GM18951 (cell line): ENCODE results near the gene CSMD2.

Source experiments
- POLR2A ChIP-seq: IDR thresholded peaks from 4 replicates; pipeline ENCODE4 v1.6.1; 2011; ENCODE audit warnings: mild to moderate bottlenecking; ENCODE audit not compliant: insufficient read length, insufficient read depth; ENCODE audit errors: extremely low read depth
- in situ Hi-C: fragments of 300-500 bp; cut with MboI; formaldehyde crosslinking; loops from one replicate; pipeline ENCODE4 v1.12.0; 2022; ENCODE audit warnings: low sequenced_read_pairs, mixed read lengths, inconsistent platforms; ENCODE audit not compliant: unreplicated experiment

Gene CSMD2

DNA sequence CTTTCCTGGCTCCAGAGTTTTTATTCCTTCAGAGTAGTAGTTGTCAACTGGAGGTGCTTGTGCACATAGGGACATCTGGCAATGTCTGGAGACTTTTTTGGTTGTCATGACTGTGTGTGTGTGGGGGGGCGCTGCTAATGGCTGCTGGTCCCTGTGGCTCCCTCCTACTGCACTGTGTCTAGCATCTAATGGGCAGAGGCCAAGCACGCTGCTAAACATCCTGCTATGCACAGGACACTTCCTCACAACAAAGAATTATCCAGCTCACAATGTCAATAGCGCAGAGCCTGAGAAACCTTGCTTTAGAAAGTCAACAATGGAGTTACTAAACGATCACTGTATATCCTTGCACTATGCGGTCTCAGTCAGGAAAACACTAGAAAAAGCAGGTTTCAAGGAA is 320.9 kb downstream of the CSMD2 start:
- TF ChIP-seq POLR2A, result no peak
- in situ Hi-C loops, result no loop called here

DNA sequence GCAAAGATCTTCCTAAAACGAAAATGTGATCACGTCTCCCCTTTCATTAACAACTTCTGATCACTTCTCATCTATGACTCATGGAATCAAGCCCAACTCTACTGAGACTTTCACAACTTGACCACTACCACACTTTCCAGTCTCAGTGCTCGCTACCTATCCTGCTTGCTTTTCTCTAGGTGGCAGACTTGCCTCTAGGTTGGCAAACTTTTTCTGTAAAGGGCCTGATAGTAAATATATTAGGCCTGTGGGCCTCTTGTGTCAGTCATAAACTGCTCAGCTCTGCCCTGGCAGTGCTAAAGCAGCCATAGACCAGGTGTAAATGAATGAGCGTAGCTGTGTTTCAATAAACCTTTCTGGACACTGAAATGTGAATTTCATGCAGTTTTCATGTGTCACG is 322.7 kb downstream of the CSMD2 start:
- in situ Hi-C loops, result no loop called here
- TF ChIP-seq POLR2A, result no peak

DNA sequence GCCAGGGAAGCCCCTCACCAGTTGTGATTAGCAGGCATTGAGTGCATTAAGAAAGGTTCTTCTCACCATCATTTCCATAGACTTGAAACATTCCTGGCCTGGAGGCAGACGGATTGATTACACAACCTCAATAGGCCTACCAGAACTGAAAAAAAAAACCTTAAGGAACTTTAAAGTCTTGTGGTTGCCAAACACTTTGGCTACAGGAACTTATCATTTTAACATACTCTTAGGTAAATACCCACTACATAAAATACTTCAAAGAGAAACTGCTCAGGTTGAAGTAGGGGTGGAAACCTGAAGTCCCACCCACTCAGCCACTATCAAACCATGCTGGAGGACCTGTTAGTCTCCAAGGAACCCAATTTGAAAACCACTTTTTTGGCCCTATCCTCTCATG is 323.5 kb downstream of the CSMD2 start:
- in situ Hi-C loops, result no loop called here
- no peak for TF ChIP-seq POLR2A

DNA sequence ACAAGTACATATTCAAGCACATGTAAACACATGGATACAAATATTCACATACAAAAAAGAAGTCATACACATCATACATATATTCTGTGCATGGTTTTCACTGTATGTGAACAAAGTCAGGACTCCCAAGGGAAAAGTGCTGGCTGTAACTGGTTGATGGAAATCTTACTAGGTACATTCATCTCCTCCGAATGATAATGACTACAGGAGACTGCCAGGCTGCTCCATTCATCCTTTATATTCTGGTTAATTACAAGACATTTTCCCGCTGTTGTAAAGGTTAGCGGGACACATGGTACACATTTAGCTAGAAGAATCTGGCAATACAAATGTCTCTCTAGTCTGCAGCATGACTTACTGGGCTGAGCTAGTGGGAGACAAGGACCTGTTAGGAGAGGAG is 327.4 kb downstream of the CSMD2 start:
- in situ Hi-C loops, result no loop called here
- TF ChIP-seq POLR2A, result no peak

DNA sequence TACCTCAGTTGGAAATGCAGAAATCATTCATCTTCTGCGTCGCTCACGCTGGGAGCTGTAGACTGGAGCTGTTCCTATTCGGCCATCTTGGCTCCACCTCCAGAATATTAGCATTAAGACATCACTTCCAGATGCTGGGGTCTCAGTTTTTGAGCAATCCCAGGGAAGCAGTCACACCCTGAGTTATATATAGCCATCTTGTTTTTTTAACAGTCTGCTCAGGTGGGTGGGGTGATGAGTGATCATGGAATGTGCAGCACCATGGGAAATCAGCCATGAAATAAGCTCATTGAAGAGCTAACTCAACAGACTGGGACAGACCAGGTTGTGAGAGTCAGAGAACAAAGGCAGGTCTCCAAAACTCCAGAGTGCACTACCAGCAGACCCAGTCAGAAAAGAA is 328.1 kb downstream of the CSMD2 start:
- TF ChIP-seq POLR2A, result no peak
- in situ Hi-C loops, result no loop called here

DNA sequence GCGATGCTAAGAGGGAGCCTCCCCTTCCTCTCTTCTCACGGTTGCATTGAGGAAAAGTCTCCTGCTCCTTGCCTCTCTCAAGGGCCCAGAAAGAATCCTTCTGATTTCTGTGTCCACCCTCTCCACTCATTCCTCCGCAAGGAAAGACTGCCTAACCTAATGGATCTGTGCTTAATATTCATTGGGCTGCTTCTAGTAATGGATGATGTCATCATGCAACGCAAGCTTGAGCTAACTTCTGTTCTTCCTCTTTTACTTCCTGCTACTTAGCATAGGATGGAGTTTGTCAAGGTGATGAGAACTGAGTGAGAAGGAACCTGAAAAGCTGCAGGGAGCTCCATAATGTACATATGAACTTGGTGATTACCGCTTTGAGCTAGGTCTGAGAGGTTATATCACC is 336.4 kb downstream of the CSMD2 start:
- TF ChIP-seq POLR2A, result no peak
- in situ Hi-C loops, result no loop called here

DNA sequence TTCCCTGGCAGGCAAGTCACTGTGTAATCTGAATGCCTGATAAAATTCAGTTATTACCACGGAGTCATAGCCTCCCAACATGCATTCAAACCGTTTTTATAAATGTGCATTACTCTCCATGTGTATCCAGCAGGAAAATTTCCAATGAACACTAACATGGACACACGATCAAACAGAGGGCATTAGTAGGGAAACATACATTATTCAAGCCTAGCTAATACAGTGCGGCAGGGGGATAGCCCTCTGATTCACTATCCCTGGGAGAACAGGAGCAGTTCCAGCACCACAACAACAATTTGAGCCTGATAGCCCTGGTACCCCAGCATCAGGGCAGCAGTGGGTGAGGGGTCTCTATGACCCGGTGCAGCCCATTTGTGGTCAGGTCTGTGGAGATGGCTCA is 337.0 kb downstream of the CSMD2 start:
- in situ Hi-C loops, result no loop called here
- TF ChIP-seq POLR2A, result no peak

DNA sequence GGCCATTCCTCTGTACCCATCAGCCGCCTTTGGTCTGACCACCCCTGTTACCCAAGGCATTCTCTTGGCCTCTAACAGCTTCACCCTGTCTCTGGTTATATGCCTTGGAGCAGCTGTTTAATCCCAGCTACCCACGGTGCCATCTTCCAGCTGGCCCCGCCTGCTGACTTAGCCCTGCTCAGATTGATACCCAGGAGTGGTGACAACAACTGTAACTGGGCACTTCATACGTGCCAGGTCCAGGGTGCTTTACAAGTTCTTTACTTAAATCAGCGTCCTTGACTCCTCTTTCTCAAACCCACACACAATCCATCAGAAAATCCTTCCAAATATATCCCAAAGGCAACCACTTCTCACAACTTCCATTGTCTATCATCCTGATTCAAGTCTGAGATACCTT is 338.3 kb downstream of the CSMD2 start:
- no peak for TF ChIP-seq POLR2A
- in situ Hi-C loops, result no loop called here

DNA sequence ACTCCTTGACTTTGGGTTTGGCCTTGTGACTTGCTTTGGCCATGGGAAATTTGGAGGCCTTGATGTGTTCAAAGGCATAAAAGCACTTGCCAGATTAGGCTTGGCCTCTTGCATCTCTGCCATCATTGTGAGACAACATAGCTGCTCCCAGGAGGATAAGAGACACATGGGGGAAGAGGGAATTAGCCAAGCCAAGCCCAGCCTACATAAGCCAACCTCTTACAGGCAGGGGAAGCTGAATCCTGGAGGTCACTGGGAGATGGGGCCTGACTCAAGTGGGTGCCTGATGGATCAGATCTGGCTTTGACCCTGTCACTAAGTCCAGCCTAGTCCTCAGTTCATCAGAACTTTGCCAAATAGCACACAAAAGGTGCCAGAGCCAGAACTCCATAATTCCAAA is 338.7 kb downstream of the CSMD2 start:
- in situ Hi-C loops, result no loop called here
- TF ChIP-seq POLR2A, result no peak

DNA sequence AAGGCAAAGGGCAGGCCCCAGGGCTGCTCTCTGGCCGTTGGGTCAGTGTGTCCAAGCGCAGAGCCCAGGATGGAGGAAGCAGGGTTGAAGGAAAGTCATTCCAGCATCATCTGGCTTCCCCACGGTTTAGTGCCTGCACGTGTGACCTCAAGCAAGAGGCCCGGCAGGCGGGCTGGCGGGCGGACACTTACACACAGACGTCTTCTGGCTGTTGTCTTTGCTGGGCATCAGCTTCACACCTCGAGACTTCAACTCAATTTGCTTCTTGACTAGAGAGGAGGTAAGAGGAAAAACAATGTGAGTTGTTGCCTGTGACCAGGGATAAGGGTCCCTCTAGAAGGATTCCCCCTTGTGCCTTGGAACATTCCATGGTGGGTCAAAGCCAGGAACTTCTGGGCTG is 339.5 kb downstream of the CSMD2 start:
- in situ Hi-C loops, result no loop called here
- TF ChIP-seq POLR2A, result no peak

DNA sequence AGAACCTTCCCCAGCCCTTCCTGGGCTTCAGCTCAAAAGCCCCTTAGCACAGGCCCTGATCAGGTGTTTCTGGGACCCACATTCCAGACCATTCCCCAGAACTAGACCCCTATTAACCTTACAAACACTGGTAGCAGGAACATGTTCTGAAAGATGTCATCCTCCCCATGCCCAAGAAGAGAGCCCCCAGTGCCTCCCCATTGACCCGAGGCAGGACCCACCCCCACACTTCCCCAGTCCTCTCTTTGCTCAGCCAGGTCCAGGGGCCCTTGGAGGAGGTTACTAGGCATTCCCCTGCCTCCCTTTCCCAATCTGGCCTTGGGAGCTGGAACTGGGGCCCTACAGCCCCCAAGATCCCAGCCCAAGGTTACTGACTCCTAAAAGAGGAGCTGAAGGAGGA is 340.1 kb downstream of the CSMD2 start:
- no peak for TF ChIP-seq POLR2A
- in situ Hi-C loops, result no loop called here

DNA sequence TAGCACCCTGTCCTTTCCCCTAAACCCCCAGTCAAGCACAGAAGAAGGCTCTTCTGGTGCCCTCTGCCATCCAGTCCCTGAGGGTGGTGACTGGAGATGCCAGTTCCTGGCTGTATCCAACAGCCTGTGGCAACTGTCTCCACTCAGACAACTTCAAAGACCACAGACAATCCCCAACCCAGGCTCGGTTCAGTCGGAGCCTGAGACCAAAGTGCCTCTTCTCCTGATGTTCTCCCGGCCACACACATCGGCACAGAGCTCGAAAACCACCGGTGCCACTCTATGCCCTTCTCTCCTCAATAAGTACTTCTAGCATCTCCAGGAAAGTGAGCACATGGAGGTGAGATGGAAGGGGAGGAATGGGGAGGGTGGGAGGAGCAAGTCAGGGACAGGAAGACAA is 340.7 kb downstream of the CSMD2 start:
- in situ Hi-C loops, result no loop called here
- no peak for TF ChIP-seq POLR2A

DNA sequence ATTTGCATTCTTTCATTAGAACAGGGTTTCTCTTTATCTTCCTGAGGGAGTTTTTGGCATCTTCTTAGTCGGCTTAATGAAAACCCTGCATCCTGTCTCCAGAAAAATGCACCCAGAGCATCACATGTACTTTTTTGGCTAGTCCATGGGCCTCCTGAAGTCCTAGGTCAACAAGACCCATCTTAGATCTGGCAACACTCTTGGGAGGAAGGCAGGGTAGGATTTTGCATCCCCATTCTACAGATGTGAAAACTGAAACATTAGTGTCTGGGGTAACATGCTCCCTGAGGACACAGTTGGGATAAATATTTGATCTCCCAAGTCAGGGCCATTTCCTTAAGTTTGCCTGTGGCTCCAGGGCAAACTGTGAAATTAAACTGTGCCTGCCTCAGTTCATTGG is 341.2 kb downstream of the CSMD2 start:
- in situ Hi-C loops, result no loop called here
- TF ChIP-seq POLR2A, result no peak

DNA sequence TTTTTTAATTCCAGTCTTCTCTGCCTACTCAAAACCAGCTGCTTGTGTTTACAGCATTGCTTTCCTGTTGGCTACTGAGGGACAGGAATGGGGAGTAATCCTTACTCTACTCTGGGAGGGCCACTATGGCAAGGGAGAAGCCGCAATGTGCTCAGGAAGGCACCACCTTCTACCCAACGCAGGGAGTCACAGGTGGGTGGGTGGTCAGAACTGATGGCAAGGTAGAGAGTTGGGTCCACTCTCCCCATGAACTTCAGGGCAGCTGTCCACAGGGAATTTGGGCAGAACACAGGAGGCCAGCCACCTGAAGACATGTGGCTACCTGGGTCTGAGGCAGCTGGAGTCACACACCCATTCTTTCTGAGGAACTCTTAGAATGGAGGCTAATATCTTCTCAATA is 341.6 kb downstream of the CSMD2 start:
- TF ChIP-seq POLR2A, result no peak
- in situ Hi-C loops, result no loop called here

DNA sequence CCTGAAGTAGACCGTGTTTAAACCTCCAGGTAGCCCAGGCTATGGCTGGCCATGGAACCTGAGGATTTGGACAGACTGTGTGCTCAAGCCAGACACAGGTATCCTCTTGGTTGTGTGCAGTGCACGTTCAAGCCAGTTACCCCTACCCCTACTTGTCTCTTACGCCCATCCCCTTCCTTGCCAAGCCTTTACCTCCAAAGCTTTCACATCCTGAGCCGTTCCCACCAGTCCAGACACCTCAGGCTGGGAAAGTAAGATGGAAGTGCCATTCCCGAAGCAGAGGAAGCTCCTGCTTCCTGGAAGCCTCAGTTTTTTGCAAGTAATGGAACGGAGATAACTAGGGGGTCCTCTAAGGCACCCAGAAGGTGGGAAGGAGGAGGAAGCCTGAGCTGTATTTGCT is 342.6 kb downstream of the CSMD2 start:
- TF ChIP-seq POLR2A, result no peak
- in situ Hi-C loops, result no loop called here
